Stimulated activated naive B cell treated with anti-CD40 and anti-IgM and Interleukin-4, amounts not matched to agents 10 μg/mL and 1 μg/mL and 100 μg/mL, for 72 hours (primary cell): ENCODE results near the gene MYBPC2.
"Not testable (repeated sequence)": the region's sequence is repeated elsewhere in the genome, so short reads cannot be mapped to it uniquely, and the experiment has no call there.

Experiments
- ATAC-seq, 2 donors: fragments of 150-1000 bp; cut with Tn5 transposase; replicated peaks; 2 replicates each; pipeline ENCODE4 v1.10.0; 2021; ENCODE audit warnings: moderate library complexity in 1 of 2
- DNase-seq: peaks from one replicate; pipeline ENCODE4 v3.0.0; 2021
- H3K27ac Mint-ChIP-seq: one replicate; pipeline ENCODE4 v1.8.0; 2022; ENCODE audit warnings: mild to moderate bottlenecking, mixed read lengths
- H3K27me3 Mint-ChIP-seq, 2 donors: one replicate each; pipeline ENCODE4 v1.8.0; 2022; ENCODE audit warnings: mixed read lengths in 2 of 2
- H3K36me3 Mint-ChIP-seq, 2 donors: one replicate each; pipeline ENCODE4 v1.8.0; 2022; ENCODE audit warnings: mixed read lengths in 2 of 2, mild to moderate bottlenecking in 1 of 2
- H3K4me1 Mint-ChIP-seq, 2 donors: one replicate each; pipeline ENCODE4 v1.8.0; 2022; ENCODE audit warnings: mixed read lengths in 2 of 2, mild to moderate bottlenecking in 1 of 2
- H3K4me3 Mint-ChIP-seq, 2 donors: one replicate each; pipeline ENCODE4 v1.8.0; 2022; ENCODE audit warnings: mild to moderate bottlenecking in 2 of 2, mixed read lengths in 2 of 2, moderate library complexity in 1 of 2
- H3K9me3 Mint-ChIP-seq, 2 donors: one replicate each; pipeline ENCODE4 v1.8.0; 2022; ENCODE audit warnings: mixed read lengths in 2 of 2, mild to moderate bottlenecking in 1 of 2

Gene MYBPC2

DNA sequence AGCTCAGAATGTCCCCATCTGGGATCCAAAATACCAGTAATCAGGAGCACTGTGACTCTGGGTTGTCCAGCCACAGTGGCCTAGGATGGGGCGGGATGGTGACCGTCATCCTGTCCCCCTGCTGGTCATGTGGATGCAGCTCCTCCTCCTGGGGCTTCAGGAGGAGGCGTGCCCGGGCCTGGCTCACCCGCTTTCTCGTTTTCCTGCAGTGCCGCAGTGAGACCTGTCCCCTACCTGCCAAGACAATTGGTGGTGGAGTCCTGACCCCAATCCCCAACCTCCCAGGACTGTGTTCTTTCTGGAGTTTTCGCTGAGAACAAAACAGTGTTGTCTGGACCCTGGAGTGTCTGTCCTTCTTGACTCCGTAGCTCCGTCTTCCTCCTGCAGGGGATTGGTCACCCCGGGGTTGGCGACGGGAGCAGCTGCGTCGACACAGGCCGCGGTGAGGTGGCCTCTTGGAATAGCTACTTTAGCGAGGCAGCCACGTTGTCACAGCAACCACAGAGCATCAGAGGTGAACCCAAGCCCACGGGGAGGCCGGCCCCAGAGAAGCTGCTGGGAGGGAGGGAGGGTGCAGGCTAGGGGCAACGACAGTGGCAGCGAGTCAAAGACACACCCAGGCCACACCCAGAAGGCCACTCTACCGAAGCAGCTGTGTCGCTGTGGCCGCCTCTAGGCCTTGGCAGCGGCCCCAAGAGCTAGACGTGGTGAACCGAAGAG lies 33.5 kb downstream of the MYBPC2 start:
- Mint-ChIP-seq H3K27me3 (no peaks in the 10 kb centered on the region), H3K27ac (no peak overlapping the region), H3K4me1 (peaks cover 3 to 5% of the 10 kb centered on the region in 2 donors), H3K4me3 (no peak overlapping the region), H3K9me3 (no peaks in the 10 kb centered on the region), H3K36me3 (no peaks in the 10 kb centered on the region)
- ATAC-seq (no peak), DNase-seq (no peak)

- Mint-ChIP-seq H3K4me3 (no peak overlapping the region), H3K27ac (no peak overlapping the region), H3K9me3 (no peaks in the 10 kb centered on the region), H3K4me1 (no peaks in the 10 kb centered on the region), H3K36me3 (no peaks in the 10 kb centered on the region), H3K27me3 (no peaks in the 10 kb centered on the region)
- DNase-seq (no peak), ATAC-seq (no peak)
These were observed 34.0 kb downstream of the MYBPC2 start for GRCh38 chr19:50466706-50467039.

DNA sequence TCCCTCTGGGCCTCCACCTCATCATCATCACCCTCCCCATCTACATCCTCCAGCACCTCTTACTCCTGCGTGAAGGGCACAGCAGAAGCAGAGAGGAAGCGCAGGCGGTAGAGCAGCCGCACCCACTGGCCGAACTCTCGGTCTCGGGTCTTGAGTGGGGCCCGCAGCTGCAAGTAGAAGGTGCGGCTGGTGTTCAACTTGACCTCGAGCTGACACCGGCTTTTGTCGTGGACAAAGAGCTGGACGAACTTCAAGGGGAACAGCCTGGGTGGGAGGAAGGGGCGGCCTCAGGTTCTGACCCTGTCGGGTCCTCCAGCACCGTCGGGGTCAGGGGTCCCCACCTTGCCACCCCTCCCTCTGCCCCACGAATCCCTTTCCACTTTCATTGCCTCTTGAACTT lies 34.9 kb downstream of the MYBPC2 start:
- Mint-ChIP-seq H3K4me1 (peaks cover 0 to 2% of the 10 kb centered on the region in 2 donors), H3K36me3 (no peaks in the 10 kb centered on the region), H3K27me3 (no peaks in the 10 kb centered on the region), H3K4me3 (no peak overlapping the region), H3K27ac (no peak overlapping the region), H3K9me3 (no peaks in the 10 kb centered on the region)
- ATAC-seq (no peak), DNase-seq (no peak)

DNA sequence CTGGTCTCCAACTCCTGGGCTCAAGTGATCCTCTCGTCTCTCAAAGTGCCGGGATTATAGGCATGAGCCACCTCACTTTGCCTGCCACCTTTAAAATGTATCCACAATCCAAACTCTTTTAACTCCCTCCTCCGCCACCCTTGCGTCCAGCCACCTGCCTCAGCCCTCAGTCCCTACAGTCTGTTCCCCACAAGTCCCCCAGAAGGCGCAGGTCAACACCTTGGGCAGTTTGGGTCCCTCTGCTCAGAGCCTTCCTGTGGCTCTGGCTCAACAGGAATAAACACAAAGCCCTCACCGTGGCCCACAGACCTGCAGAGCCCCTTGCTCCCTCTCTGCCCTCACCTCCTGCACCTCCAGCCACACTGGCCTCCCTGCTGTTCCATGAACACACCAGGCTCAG lies 36.1 kb downstream of the MYBPC2 start:
- DNase-seq (no peak), ATAC-seq (no peak)

GRCh38 chr19:50473336-50473735 lies 40.6 kb downstream of the MYBPC2 start:
- H3K9me3 Mint-ChIP-seq, DNase-seq, H3K27me3 Mint-ChIP-seq, H3K4me3 Mint-ChIP-seq, H3K27ac Mint-ChIP-seq, ATAC-seq: not testable (repeated sequence)
- Mint-ChIP-seq H3K4me1 (peaks cover 24 to 31% of the 10 kb centered on the region in 2 donors), H3K36me3 (peaks cover 11 to 19% of the 10 kb centered on the region in 2 donors)

More for the DNA sequence above, 36.1 kb downstream of the MYBPC2 start:
- H3K27ac Mint-ChIP-seq = no peak overlapping the region
- H3K9me3 Mint-ChIP-seq = no peaks in the 10 kb centered on the region
- H3K4me3 Mint-ChIP-seq = no peak overlapping the region
- no peaks in the 10 kb centered on the region for H3K36me3 Mint-ChIP-seq
- H3K27me3 Mint-ChIP-seq = no peaks in the 10 kb centered on the region
- H3K4me1 Mint-ChIP-seq = peaks cover 0 to 2% of the 10 kb centered on the region in 2 donors

GRCh38 chr19:50475101-50475568 lies 42.4 kb downstream of the MYBPC2 start:
- Mint-ChIP-seq H3K36me3 (peaks cover 18 to 29% of the 10 kb centered on the region in 2 donors), H3K27ac (peak overlapping the region; percentile 98), H3K4me1 (peaks cover 27 to 40% of the 10 kb centered on the region in 2 donors), H3K27me3 (no peaks in the 10 kb centered on the region), H3K4me3 (peak overlapping the region; percentile 62 to 100), H3K9me3 (peaks cover 0 to 4% of the 10 kb centered on the region in 2 donors)
- DNase-seq (no peak), ATAC-seq (no peak)

- H3K4me1 Mint-ChIP-seq = peaks cover 27 to 40% of the 10 kb centered on the region in 2 donors
- H3K9me3 Mint-ChIP-seq = peaks cover 0 to 4% of the 10 kb centered on the region in 2 donors
- DNase-seq = no peak
- peak overlapping the region; percentile 98 for H3K27ac Mint-ChIP-seq
- H3K27me3 Mint-ChIP-seq = no peaks in the 10 kb centered on the region
- H3K4me3 Mint-ChIP-seq = peak overlapping the region; percentile 99 to 100
- peaks cover 19 to 32% of the 10 kb centered on the region in 2 donors for H3K36me3 Mint-ChIP-seq
- peak in 1 of 2 donors; percentile 8 for ATAC-seq
These were observed 43.1 kb downstream of the MYBPC2 start for GRCh38 chr19:50475736-50476223.

- peak; percentile 96 for DNase-seq
- ATAC-seq = peak; percentile 96 to 98
- Mint-ChIP-seq H3K4me1 (peaks cover 30 to 46% of the 10 kb centered on the region in 2 donors), H3K27me3 (no peaks in the 10 kb centered on the region), H3K4me3 (peak within 1 kb of the TSS; percentile 99 to 100), H3K27ac (peak within 1 kb of the TSS; percentile 98), H3K36me3 (peaks cover 25 to 37% of the 10 kb centered on the region in 2 donors), H3K9me3 (peaks cover 0 to 4% of the 10 kb centered on the region in 2 donors)
These were observed 43.7 kb downstream of the MYBPC2 start, which contains the start of the genes EMC10 and GARIN5A for GRCh38 chr19:50476224-50476906. Gene EMC10, plus strand, starts transcription at chr19:50476507. Its CDS starts 38 bp downstream, at chr19:50476545. Gene GARIN5A, minus strand, starts transcription at chr19:50476848. Its CDS starts 460 bp downstream, at chr19:50476388.

GRCh38 chr19:50476907-50477238 lies 44.2 kb downstream of the MYBPC2 start:
- no peaks in the 10 kb centered on the region for H3K27me3 Mint-ChIP-seq
- DNase-seq = no peak
- H3K27ac Mint-ChIP-seq = peak overlapping the region; percentile 98
- H3K4me3 Mint-ChIP-seq = peak overlapping the region; percentile 99 to 100
- peaks cover 30 to 46% of the 10 kb centered on the region in 2 donors for H3K4me1 Mint-ChIP-seq
- H3K9me3 Mint-ChIP-seq = peaks cover 0 to 4% of the 10 kb centered on the region in 2 donors
- H3K36me3 Mint-ChIP-seq = peaks cover 25 to 38% of the 10 kb centered on the region in 2 donors
- no peak for ATAC-seq

DNA sequence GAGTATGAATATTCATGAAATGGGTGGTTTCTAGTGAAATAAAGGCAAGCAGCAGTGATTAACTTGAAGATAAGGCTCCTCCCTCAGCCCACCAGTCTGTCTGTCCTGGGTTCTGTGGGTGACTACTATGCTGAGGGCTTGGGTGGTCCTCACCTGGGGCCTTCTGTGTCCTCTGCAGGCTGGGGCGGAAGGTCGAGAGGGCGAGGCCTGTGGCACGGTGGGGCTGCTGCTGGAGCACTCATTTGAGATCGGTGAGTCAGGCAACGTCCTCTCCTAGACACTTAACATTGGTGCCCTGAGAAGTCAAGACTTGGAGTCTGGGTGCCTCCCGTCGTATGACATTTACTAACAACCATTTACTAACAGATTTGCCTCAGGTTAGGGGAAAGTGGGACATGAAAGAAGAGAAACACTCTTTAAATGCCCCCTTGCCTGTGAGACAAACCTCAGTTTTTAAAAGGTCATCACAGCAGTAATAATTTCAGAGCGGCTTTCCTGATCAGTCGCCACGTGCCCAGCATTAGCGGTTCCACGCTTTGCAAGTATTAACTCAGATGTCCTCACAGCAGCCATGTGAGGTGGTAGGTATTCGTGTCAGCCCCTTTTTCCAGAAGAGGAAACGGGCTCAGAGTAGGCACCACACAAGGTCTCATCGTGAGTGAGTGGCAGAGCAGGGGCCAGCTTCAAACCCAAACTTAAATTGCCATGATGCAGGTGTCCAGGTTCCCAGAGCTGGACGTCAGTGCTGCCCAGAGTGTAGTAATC lies 45.2 kb downstream of the MYBPC2 start:
- Mint-ChIP-seq H3K9me3 (peaks cover 0 to 4% of the 10 kb centered on the region in 2 donors), H3K4me3 (peak overlapping the region; percentile 99 to 100), H3K4me1 (peaks cover 28 to 46% of the 10 kb centered on the region in 2 donors), H3K27me3 (no peaks in the 10 kb centered on the region), H3K36me3 (peaks cover 30 to 46% of the 10 kb centered on the region in 2 donors), H3K27ac (peak overlapping the region; percentile 63)
- no peak for ATAC-seq
- DNase-seq = no peak

DNA sequence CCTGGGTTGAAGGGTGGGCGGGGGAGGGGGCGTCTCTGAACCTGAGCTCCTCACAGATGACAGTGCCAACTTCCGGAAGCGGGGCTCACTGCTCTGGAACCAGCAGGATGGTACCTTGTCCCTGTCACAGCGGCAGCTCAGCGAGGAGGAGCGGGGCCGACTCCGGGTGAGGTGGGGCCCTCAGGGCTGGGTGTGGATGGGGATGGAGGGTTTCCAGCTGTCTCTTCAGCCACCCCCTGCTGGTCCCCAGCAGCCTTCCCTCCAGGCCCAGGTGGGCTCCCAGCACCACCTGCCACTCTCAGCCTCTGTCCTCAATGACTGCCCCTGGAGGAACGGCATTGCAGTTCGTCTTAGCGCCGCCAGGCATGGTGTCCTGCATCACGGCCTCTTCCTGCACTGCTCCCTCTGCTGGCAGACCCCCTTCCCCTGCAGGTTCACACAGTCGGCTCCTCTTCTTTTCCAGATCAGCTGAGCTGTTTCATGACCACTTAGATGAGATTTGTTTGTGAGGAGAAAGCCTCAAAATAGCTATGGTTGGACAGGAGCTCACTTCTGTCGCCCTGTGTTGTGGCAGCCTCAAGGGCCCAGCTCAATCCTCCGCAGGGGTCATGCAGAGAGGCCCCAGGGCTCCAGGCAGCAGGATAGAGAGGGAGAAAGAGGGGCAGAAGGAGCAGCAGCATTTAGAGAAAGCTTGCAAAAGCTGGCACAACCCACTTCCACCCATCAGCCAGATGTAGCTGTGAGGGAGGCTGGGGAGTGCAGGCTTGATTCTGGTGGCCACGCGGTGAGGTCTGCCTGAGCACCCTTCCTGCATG lies 46.4 kb downstream of the MYBPC2 start:
- DNase-seq (no peak), ATAC-seq (no peak)
- peaks cover 34 to 53% of the 10 kb centered on the region in 2 donors for H3K36me3 Mint-ChIP-seq
- peaks cover 0 to 4% of the 10 kb centered on the region in 2 donors for H3K9me3 Mint-ChIP-seq
- no peak overlapping the region for H3K27ac Mint-ChIP-seq
- H3K4me1 Mint-ChIP-seq = peaks cover 28 to 46% of the 10 kb centered on the region in 2 donors
- no peaks in the 10 kb centered on the region for H3K27me3 Mint-ChIP-seq
- H3K4me3 Mint-ChIP-seq = no peak overlapping the region

DNA sequence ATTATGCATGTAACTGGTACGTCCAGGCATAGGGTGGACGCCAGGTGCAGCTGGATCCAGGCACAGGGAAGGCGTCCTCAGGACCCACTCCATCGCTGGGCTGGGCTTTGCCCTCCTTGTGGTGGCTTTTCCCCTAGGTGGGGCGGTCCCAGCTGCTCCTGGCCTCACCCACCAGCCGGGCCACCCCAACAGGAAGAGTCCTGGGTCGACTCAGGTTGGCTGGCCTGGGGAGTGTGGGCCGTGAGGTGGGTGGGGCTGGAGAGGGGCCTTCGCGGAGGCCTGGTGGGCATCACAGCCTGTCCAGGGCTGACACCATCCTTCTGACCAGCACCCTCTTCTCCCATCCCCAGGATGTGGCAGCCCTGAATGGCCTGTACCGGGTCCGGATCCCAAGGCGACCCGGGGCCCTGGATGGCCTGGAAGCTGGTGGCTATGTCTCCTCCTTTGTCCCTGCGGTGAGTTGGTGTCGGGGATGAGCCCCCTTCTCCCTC lies 47.1 kb downstream of the MYBPC2 start:
- peaks cover 0 to 4% of the 10 kb centered on the region in 2 donors for H3K9me3 Mint-ChIP-seq
- DNase-seq (no peak), ATAC-seq (no peak)
- H3K4me1 Mint-ChIP-seq = peaks cover 28 to 46% of the 10 kb centered on the region in 2 donors
- no peaks in the 10 kb centered on the region for H3K27me3 Mint-ChIP-seq
- H3K36me3 Mint-ChIP-seq = peaks cover 37 to 53% of the 10 kb centered on the region in 2 donors
- H3K4me3 Mint-ChIP-seq = no peak overlapping the region
- H3K27ac Mint-ChIP-seq = no peak overlapping the region
